Bronchial epithelial cell (primary cell): Measurements from ENCODE around the gene IGFLR1. TPM values are rescaled to one million over a fixed set of nuclear protein-coding genes. Genes with fewer than 3 reads are reported as not detected.

Experiments
- DNase-seq: peaks from one replicate; pipeline ENCODE4 v3.0.0-alpha.2; 2010; ENCODE audit warnings: low read depth
- FAIRE-seq: peaks from 2 replicates; lab custom pipeline; 2011; peaks lifted over from hg19 to GRCh38; lab: Jason Lieb, UNC
- H3K27me3 ChIP-seq: 2 replicates; pipeline ENCODE4 v1.5.1; 2011; ENCODE audit warnings: low read length; ENCODE audit not compliant: control insufficient read depth, insufficient read depth
- H3K36me3 ChIP-seq: 2 replicates; pipeline ENCODE4 v1.5.1; 2011; ENCODE audit warnings: low read length; ENCODE audit not compliant: control insufficient read depth, insufficient read depth
- H3K4me3 ChIP-seq: 2 replicates; pipeline ENCODE4 v1.5.1; 2011; ENCODE audit warnings: mild to moderate bottlenecking, low read depth, low read length, control low read depth
- CTCF ChIP-seq: IDR thresholded peaks from 2 replicates; pipeline ENCODE4 v1.5.1; 2011; ENCODE audit warnings: mild to moderate bottlenecking, moderate library complexity, low read length, control low read depth, inconsistent platforms; ENCODE audit not compliant: insufficient read depth, severe bottlenecking
- total RNA-seq: library from RNA; depleted of rRNA; stranded (reverse); fragments of >200 nt; gene quantifications from 2 replicates; pipeline ENCODE4 v1.2.1, GENCODE V29; 2014

Gene IGFLR1
- total RNA-seq, 1 donor from 2014 or later = 0.26 TPM

- FAIRE-seq = no peak
Observed at GRCh38 chr19:35703343-35703742, 38.9 kb downstream of the IGFLR1 start.

GRCh38 chr19:35702223-35703012, 39.8 kb downstream of the IGFLR1 start:
- H3K27me3 ChIP-seq = no peaks in the 10 kb centered on the region
- no peak for TF ChIP-seq CTCF
- peak overlapping the region; percentile 48 for H3K4me3 ChIP-seq
- H3K36me3 ChIP-seq = no peaks in the 10 kb centered on the region
- DNase-seq (peak; percentile 96), FAIRE-seq (peak; percentile 43)

More at GRCh38 chr19:35703343-35703742, 38.9 kb downstream of the IGFLR1 start:
- DNase-seq = no peak
- H3K36me3 ChIP-seq = no peaks in the 10 kb centered on the region
- no peaks in the 10 kb centered on the region for H3K27me3 ChIP-seq
- no peak overlapping the region for H3K4me3 ChIP-seq
- no peak for TF ChIP-seq CTCF

GRCh38 chr19:35696835-35697234, 45.4 kb downstream of the IGFLR1 start:
- Histone ChIP-seq H3K27me3 (no peaks in the 10 kb centered on the region), H3K36me3 (no peaks in the 10 kb centered on the region), H3K4me3 (no peak overlapping the region)
- no peak for FAIRE-seq
- DNase-seq = no peak
- TF ChIP-seq CTCF = no peak

GRCh38 chr19:35695895-35696422, 46.3 kb downstream of the IGFLR1 start:
- TF ChIP-seq CTCF = no peak
- H3K36me3 ChIP-seq = no peaks in the 10 kb centered on the region
- FAIRE-seq (no peak), DNase-seq (no peak)
- no peaks in the 10 kb centered on the region for H3K27me3 ChIP-seq
- H3K4me3 ChIP-seq = no peak overlapping the region

GRCh38 chr19:35693835-35694599, 48.2 kb downstream of the IGFLR1 start:
- H3K4me3 ChIP-seq = no peak overlapping the region
- peak; percentile 99 for TF ChIP-seq CTCF
- no peaks in the 10 kb centered on the region for H3K36me3 ChIP-seq
- H3K27me3 ChIP-seq = no peaks in the 10 kb centered on the region
- FAIRE-seq (no peak), DNase-seq (peak; percentile 71)
